Astrocyte (in vitro differentiated cells and primary cell): ENCODE results near the gene MSL1. TPM values are rescaled to one million over a fixed set of nuclear protein-coding genes. Genes with fewer than 3 reads are reported as not detected.
A peak's percentile ranks its signal among the peaks of the same experiment; 100 is the strongest.

Experiments
- DNase-seq: peaks from one replicate; pipeline ENCODE4 v3.0.0-alpha.2; 2010; ENCODE audit warnings: low read depth
- FAIRE-seq: peaks from 2 replicates; lab custom pipeline; 2011; peaks lifted over from hg19 to GRCh38; lab: Jason Lieb, UNC
- H2AFZ ChIP-seq: 2 replicates; pipeline ENCODE4 v1.6.0; 2012; ENCODE audit warnings: low read depth, low read length, inconsistent platforms
- H3K27ac ChIP-seq: 2 replicates; pipeline ENCODE4 v1.5.1; 2011; ENCODE audit warnings: low read depth, low read length, inconsistent platforms
- H3K27me3 ChIP-seq: 2 replicates; pipeline ENCODE4 v1.6.0; 2011; ENCODE audit warnings: low read length, inconsistent platforms; ENCODE audit not compliant: insufficient read depth
- H3K36me3 ChIP-seq: 2 replicates; pipeline ENCODE4 v1.5.1; 2011; ENCODE audit warnings: low read length, inconsistent platforms; ENCODE audit not compliant: insufficient read depth
- H3K4me1 ChIP-seq: 2 replicates; pipeline ENCODE4 v1.5.1; 2011; ENCODE audit warnings: low read length, inconsistent platforms; ENCODE audit not compliant: insufficient read depth
- H3K4me2 ChIP-seq: 2 replicates; pipeline ENCODE4 v1.6.0; 2012; ENCODE audit warnings: low read length, inconsistent platforms
- H3K4me3 ChIP-seq: 2 replicates; pipeline ENCODE4 v1.5.1; 2011; ENCODE audit warnings: low read depth, mild to moderate bottlenecking, low read length, inconsistent platforms; ENCODE audit not compliant: insufficient read depth
- H3K79me2 ChIP-seq: 2 replicates; pipeline ENCODE4 v1.6.0; 2012; ENCODE audit warnings: mild to moderate bottlenecking, low read length, inconsistent platforms; ENCODE audit not compliant: insufficient read depth
- H3K9ac ChIP-seq: 2 replicates; pipeline ENCODE4 v1.6.0; 2012; ENCODE audit warnings: mild to moderate bottlenecking, low read length, inconsistent platforms
- H3K9me3 ChIP-seq: 2 replicates; pipeline ENCODE4 v1.5.1; 2012; ENCODE audit warnings: low read depth, mild to moderate bottlenecking, low read length, inconsistent platforms; ENCODE audit not compliant: insufficient read depth
- H4K20me1 ChIP-seq: 2 replicates; pipeline ENCODE4 v1.6.0; 2012; ENCODE audit warnings: low read length, inconsistent platforms; ENCODE audit not compliant: insufficient read depth
- H3K27ac Mint-ChIP-seq: one replicate; pipeline ENCODE4 v1.8.0; 2021; ENCODE audit warnings: mild to moderate bottlenecking, mixed read lengths; ENCODE audit not compliant: unreplicated experiment
- H3K27me3 Mint-ChIP-seq: one replicate; pipeline ENCODE4 v1.8.0; 2021; ENCODE audit warnings: low read depth, mixed read lengths; ENCODE audit not compliant: unreplicated experiment
- H3K36me3 Mint-ChIP-seq: one replicate; pipeline ENCODE4 v1.8.0; 2021; ENCODE audit warnings: low read depth, mixed read lengths; ENCODE audit not compliant: unreplicated experiment
- H3K4me1 Mint-ChIP-seq: one replicate; pipeline ENCODE4 v1.8.0; 2021; ENCODE audit warnings: low read depth, mixed read lengths; ENCODE audit not compliant: unreplicated experiment
- H3K4me3 Mint-ChIP-seq: one replicate; pipeline ENCODE4 v1.8.0; 2021; ENCODE audit warnings: mild to moderate bottlenecking, moderate library complexity, mixed read lengths; ENCODE audit not compliant: unreplicated experiment
- H3K9me3 Mint-ChIP-seq: one replicate; pipeline ENCODE4 v1.8.0; 2021; ENCODE audit warnings: mild to moderate bottlenecking, mixed read lengths; ENCODE audit not compliant: unreplicated experiment
- EZH2 ChIP-seq: IDR thresholded peaks from 2 replicates; pipeline ENCODE4 v1.6.1; 2012; ENCODE audit warnings: mild to moderate bottlenecking, low read length, inconsistent platforms; ENCODE audit not compliant: insufficient read depth
- total RNA-seq: library from RNA; stranded (reverse); gene quantifications from 2 replicates; pipeline ENCODE4 v1.2.1, GENCODE V29; 2021
- TF ChIP-seq, protein P1 (sequence below): IDR thresholded peaks from 2 replicates; pipeline ENCODE4 v1.5.1; 2011; ENCODE audit warnings: low read depth, mild to moderate bottlenecking, inconsistent platforms, low read length, moderate library complexity; ENCODE audit not compliant: insufficient read depth

The MSL1 gene
- total RNA-seq, 1 donor from 2014 or later = 81.9 TPM

DNA sequence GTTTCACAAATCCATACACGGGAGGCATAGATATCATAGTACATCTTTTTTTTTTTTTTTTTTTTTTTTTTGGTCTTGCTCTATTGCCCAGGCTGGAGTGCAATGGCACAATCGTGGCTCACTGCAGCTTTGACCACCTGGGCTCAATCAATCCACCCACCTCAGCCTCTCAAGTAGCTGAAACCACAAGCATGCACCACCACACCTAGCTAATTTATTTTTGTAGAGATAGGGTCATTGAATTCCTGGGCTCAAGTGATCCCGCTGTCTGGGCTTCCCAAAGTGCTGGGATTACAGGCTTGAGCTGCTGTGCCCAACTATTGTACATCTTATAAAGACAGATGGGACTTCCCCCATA lies 52.0 kb downstream of the MSL1 start:
- Mint-ChIP-seq H3K4me1 (peaks cover 7% of the 10 kb centered on the region), H3K9me3 (no peaks in the 10 kb centered on the region), H3K36me3 (peaks cover 16% of the 10 kb centered on the region), H3K27ac (no peak overlapping the region), H3K4me3 (no peak overlapping the region), H3K27me3 (no peaks in the 10 kb centered on the region)
- Histone ChIP-seq H3K9ac (no peak overlapping the region), H3K4me2 (no peak overlapping the region), H3K36me3 (peaks cover 38% of the 10 kb centered on the region), H3K9me3 (no peaks in the 10 kb centered on the region), H3K4me1 (peaks cover 8% of the 10 kb centered on the region), H4K20me1 (peaks cover 40% of the 10 kb centered on the region), H3K4me3 (no peak overlapping the region), H3K79me2 (peaks cover 3% of the 10 kb centered on the region), H2AFZ (no peak overlapping the region), H3K27ac (no peak overlapping the region), H3K27me3 (no peaks in the 10 kb centered on the region)
- peak; percentile 41 for DNase-seq
- no peak for FAIRE-seq
- TF ChIP-seq, protein P1, sequence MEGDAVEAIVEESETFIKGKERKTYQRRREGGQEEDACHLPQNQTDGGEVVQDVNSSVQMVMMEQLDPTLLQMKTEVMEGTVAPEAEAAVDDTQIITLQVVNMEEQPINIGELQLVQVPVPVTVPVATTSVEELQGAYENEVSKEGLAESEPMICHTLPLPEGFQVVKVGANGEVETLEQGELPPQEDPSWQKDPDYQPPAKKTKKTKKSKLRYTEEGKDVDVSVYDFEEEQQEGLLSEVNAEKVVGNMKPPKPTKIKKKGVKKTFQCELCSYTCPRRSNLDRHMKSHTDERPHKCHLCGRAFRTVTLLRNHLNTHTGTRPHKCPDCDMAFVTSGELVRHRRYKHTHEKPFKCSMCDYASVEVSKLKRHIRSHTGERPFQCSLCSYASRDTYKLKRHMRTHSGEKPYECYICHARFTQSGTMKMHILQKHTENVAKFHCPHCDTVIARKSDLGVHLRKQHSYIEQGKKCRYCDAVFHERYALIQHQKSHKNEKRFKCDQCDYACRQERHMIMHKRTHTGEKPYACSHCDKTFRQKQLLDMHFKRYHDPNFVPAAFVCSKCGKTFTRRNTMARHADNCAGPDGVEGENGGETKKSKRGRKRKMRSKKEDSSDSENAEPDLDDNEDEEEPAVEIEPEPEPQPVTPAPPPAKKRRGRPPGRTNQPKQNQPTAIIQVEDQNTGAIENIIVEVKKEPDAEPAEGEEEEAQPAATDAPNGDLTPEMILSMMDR = no peak
- no peak for TF ChIP-seq EZH2

DNA sequence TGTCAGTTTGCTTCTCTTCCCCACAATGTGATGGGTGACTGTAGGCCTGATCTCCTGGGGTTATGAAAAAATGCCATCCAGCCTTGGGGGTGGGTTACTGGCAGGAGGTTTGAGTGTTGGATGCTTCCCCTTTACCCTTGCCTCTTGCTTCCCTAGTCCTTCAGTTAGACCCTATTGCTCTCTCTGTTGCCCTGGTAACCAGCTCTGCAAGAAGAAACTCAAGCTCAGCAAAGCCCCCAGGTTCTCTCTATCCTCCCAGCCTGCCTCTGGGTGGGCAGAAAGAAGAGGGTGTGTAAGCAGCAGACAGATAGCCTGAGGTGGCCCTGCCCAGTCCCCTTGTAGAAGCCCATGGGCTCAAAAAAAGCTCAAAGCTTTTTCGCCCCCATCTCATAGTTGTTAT lies 52.7 kb downstream of the MSL1 start:
- Mint-ChIP-seq H3K27ac (no peak overlapping the region), H3K27me3 (no peaks in the 10 kb centered on the region), H3K4me1 (peaks cover 7% of the 10 kb centered on the region), H3K4me3 (no peak overlapping the region), H3K36me3 (peaks cover 14% of the 10 kb centered on the region), H3K9me3 (no peaks in the 10 kb centered on the region)
- Histone ChIP-seq H2AFZ (no peak overlapping the region), H3K27ac (no peak overlapping the region), H3K4me3 (no peak overlapping the region), H3K79me2 (peaks cover 3% of the 10 kb centered on the region), H3K27me3 (no peaks in the 10 kb centered on the region), H3K9me3 (no peaks in the 10 kb centered on the region), H3K9ac (no peak overlapping the region), H4K20me1 (peaks cover 35% of the 10 kb centered on the region), H3K36me3 (peaks cover 31% of the 10 kb centered on the region), H3K4me2 (no peak overlapping the region), H3K4me1 (peaks cover 10% of the 10 kb centered on the region)
- DNase-seq = no peak
- no peak for FAIRE-seq
- TF ChIP-seq, protein P1 = no peak
- no peak for TF ChIP-seq EZH2

DNA sequence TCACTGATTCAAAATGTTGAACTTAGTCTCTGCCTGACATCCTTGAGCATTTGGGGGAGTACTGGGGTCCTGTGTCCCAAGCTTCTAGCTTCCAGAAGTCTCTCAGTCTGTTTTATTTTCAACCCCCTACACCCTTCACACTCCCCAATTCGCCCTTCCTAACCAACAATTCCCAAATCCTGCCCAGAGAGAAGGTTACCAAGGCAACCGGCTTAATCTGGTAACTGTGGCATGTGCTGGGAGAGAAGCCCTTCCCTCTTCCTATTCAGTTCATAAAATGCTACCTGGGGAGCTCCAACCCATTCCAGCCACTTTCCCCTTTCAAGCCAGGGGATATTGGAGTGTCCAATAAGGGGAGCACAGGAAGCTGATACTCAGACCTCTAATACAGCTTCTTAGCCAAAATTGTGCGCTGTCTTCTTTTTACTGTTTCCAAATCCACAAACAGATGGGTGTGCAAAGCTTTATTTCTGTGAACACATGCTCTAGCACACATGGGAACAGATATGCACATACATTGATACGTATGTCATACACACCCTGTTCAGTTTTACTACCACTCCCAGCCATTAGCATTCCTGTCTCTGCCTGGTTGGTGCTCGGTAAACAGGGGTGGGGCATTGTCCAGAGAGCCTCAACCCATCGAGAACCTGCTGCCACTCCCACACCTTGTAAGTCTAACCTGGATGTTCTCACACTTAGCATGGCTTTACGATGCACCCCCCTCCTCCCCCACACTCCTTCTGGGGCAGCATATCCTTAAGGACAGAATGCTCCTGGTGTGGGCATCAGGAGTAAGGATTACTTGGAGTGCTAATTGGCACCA lies 54.4 kb downstream of the MSL1 start:
- Mint-ChIP-seq H3K36me3 (peaks cover 14% of the 10 kb centered on the region), H3K4me1 (peaks cover 19% of the 10 kb centered on the region), H3K27me3 (no peaks in the 10 kb centered on the region), H3K4me3 (no peak overlapping the region), H3K9me3 (no peaks in the 10 kb centered on the region), H3K27ac (peak overlapping the region; percentile 7)
- Histone ChIP-seq H3K9me3 (no peaks in the 10 kb centered on the region), H3K4me3 (no peak overlapping the region), H3K4me2 (no peak overlapping the region), H3K79me2 (peaks cover 3% of the 10 kb centered on the region), H3K27ac (no peak overlapping the region), H2AFZ (no peak overlapping the region), H4K20me1 (peaks cover 36% of the 10 kb centered on the region), H3K4me1 (peaks cover 23% of the 10 kb centered on the region), H3K9ac (no peak overlapping the region), H3K36me3 (peaks cover 17% of the 10 kb centered on the region), H3K27me3 (no peaks in the 10 kb centered on the region)
- no peak for FAIRE-seq
- no peak for TF ChIP-seq EZH2
- TF ChIP-seq, protein P1 = no peak
- no peak for DNase-seq
